ENCODE results near the gene FOXM1. TPM values are rescaled to one million over a fixed set of nuclear protein-coding genes. Genes with fewer than 3 reads are reported as not detected.
"Not testable (repeated sequence)": the region's sequence is repeated elsewhere in the genome, so short reads cannot be mapped to it uniquely, and the experiment has no call there.

FOXM1 gene
- total RNA-seq, 2 experiments from 2014 or later = 102 to 109 TPM

DNA sequence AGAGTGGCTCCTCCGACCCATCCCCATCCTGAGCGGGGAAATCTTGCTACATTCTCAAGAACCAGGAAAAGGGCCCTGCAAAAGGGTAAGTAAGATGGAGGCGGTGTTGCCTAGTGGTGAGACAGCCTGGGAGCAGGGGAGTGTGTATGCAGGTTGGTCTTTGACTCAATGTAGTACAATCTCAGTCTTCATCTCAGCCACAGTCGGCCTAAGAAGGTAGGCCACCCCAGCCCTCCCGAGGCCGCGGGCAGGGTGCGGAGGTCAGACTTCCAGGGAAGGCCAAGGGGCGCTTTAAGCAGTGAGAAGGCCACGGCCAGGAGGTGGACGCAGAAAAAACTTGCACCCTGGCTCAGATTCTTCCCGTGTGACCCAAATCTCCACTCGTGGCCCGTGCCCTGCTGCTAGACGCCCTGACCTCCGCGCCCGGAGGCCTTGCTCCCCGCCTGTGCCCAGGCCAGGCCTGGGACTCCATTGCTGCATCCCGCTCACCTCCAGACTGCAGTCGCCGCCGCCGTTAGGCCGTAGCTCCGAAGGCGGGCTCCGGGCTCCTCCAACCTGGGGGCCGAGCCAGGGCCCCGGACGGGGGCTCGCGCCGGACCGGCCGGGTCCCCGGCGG lies 435 bp downstream of the FOXM1 start:
- Mint-ChIP-seq H3K27me3 (no peaks in the 10 kb centered on the region), H3K4me1 (peaks cover 55% of the 10 kb centered on the region), H3K36me3 (ENCODE audit: low read depth) (peaks cover 50% of the 10 kb centered on the region), H3K27ac (peak overlapping the region; percentile 83), H3K9me3 (no peaks in the 10 kb centered on the region), H3K4me3 (peak overlapping the region; percentile 83)
- DNase-seq = peak; percentile 54
- POLR2A ChIA-PET = interaction anchor here (0.7 to 5.4 kb wide), 14 partner anchors 8 to 244 kb away, joined by 3 to 99 read pairs (median 10); partner anchors contain the start of genes FKBP4, ITFG2, TEX52 and TULP3
- CTCF ChIA-PET = interaction anchor here (1.0 to 3.1 kb wide), 2 partner anchors 9 to 14 kb away, joined by 5 to 17 read pairs; partner anchors contain the start of gene TULP3

DNA sequence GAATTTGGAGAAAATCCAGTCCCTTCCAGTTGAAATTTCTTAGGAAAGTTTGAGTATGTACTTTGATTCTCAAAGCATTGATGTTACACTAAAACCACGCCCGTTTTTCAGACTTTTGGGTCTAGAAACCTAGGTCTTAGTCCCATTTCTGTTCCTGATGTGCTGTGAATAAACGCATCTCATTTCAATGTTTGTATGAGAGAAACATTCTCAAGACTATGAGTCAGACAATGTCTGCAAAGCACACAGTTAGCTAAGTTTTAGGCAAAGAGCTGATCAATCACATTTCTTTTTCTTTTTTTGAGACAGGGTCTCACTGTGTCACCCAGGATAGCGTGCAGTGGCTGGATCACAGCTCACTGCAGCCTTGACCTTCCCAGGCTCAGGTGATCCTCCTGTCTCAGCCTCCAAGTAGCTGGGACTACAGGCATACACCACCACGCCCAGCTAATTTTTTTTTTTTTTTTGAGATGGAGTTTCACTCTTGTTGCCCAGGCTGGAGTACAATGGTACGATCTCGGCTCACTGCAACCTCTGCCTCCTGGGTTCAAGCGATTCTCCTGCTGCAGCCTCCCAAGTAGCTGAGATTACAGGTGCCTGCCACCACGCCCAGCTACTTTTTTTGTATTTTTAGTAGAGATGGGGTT lies 7.9 kb downstream of the FOXM1 start:
- ChIA-PET CTCF (interaction anchor here (0.7 to 0.9 kb wide), 2 partner anchors 9 to 16 kb away, joined by 3 to 4 read pairs; no protein-coding TSS in a partner anchor), POLR2A (interaction anchor here (2.9 kb wide), 1 partner anchor 9 kb away, joined by 37 read pairs; the partner anchor contains the start of genes FOXM1 and RHNO1)
- H3K4me3 Mint-ChIP-seq, DNase-seq, H3K9me3 Mint-ChIP-seq, H3K27me3 Mint-ChIP-seq: not testable (repeated sequence)
- Mint-ChIP-seq H3K4me1 (peaks cover 39% of the 10 kb centered on the region), H3K27ac (peak overlapping the region; percentile 81), H3K36me3 (ENCODE audit: low read depth) (peaks cover 64% of the 10 kb centered on the region)

DNA sequence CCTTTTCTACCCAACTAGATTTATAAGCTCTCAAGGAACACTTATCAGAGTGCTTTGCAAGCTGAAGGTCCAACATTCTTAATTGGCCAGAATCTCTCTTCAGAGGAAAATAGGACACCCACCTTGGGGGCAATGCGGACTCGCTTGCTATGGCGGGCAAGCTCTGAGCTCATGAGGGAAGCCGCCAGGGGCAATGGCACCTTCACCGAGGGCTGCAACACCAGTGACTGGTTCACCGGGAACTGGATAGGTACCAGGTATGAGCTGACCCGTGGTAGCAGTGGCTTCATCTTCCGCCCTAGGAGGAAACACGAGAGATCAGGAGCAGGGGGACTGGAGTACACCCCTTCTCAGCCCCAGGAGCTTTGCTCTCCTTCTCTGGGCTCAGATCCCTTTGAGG lies 12.8 kb downstream of the FOXM1 start:
- ChIA-PET CTCF (interaction anchor here (1.7 to 3.2 kb wide), 2 partner anchors 10 kb away, joined by 6 to 14 read pairs; no protein-coding TSS in a partner anchor), POLR2A (interaction anchor here (0.8 to 1.9 kb wide), 5 partner anchors 10 to 52 kb away, joined by 3 to 7 read pairs (median 3); partner anchors contain the start of genes FOXM1, ITFG2 and RHNO1)
- Mint-ChIP-seq H3K27ac (no peak overlapping the region), H3K36me3 (ENCODE audit: low read depth) (peaks cover 74% of the 10 kb centered on the region), H3K4me1 (peaks cover 17% of the 10 kb centered on the region), H3K27me3 (no peaks in the 10 kb centered on the region), H3K4me3 (no peak overlapping the region), H3K9me3 (no peaks in the 10 kb centered on the region)
- DNase-seq = no peak

DNA sequence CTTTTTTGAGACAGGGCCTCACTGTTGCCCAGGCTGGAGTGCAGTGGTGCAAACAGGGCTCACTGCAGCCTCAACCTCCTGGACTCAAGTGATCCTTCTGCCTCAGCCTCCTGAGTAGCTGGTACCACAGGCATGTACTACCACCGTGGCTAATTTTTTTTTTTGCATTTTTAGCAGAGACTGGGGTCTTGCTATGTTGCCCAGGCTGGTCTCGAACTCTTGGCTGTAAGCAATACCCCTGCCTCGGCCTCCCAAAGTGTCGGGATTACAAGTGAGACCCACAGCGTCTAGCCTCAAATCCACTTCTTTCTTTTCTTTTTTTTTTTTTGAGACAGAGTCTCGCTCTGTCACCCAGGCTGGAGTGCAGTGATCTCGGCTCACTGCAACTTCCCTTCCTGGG lies 13.6 kb downstream of the FOXM1 start:
- CTCF ChIA-PET = interaction anchor here (1.7 to 3.2 kb wide), 2 partner anchors 9 to 11 kb away, joined by 6 to 14 read pairs; no protein-coding TSS in a partner anchor
- POLR2A ChIA-PET = interaction anchor here (0.6 to 1.9 kb wide), 5 partner anchors 14 to 1172 kb away, joined by 3 to 7 read pairs (median 3); partner anchors contain the start of genes FOXM1, ITFG2 and RHNO1
- not testable (repeated sequence) for DNase-seq, H3K27ac Mint-ChIP-seq, H3K9me3 Mint-ChIP-seq, H3K4me1 Mint-ChIP-seq, H3K4me3 Mint-ChIP-seq, H3K27me3 Mint-ChIP-seq
- peaks cover 73% of the 10 kb centered on the region for H3K36me3 Mint-ChIP-seq (ENCODE audit: low read depth)

DNA sequence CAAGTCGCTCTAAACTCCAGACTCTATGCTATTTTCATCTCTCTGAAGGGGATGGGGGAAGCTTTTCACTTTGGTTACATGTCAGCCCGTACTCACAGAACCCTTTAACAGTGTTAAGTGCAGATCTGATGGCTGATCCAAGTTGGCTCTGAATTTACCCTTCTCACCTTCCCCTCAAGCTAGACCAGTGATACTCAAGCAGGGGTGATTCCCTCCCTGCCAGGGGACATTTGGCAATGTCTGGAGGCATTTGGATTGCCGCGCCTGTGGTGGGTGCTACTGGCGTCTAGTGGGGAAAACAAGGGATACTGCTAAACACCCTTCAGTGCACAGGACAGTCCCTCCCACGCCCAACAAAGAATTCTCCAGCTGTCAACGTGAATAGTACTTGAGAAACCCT lies 14.1 kb downstream of the FOXM1 start:
- no peak for DNase-seq
- Mint-ChIP-seq H3K36me3 (ENCODE audit: low read depth) (peaks cover 73% of the 10 kb centered on the region), H3K4me3 (no peak overlapping the region), H3K4me1 (peaks cover 5% of the 10 kb centered on the region), H3K27me3 (no peaks in the 10 kb centered on the region), H3K27ac (no peak overlapping the region), H3K9me3 (no peaks in the 10 kb centered on the region)
- ChIA-PET POLR2A (interaction anchor here (0.5 to 1.9 kb wide), 4 partner anchors 13 to 1171 kb away, joined by 3 to 7 read pairs (median 3); partner anchors contain the start of genes FOXM1 and RHNO1), CTCF (interaction anchor here (0.7 to 3.2 kb wide), 2 partner anchors 9 to 49 kb away, joined by 3 to 14 read pairs; no protein-coding TSS in a partner anchor)

DNA sequence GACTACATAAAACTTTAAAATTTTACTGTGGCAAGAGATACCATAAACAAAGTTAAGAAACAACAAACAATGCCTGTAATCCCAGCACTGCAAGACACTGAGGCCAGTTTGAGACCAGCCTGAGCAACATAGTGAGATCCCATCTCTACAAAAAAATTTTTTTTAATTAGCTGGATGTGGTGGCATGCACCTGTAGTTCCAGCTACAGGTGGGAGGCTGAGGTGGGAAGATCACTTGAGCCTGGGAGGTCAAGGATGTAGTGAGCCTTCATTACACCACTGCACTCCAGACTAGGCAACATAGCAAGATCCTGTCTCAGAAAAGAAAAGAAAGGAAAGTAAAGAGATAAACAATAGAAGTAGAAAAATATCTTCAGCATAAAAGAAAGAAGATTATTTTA lies 16.8 kb downstream of the FOXM1 start:
- ChIA-PET CTCF (no interaction called here), POLR2A (interaction anchor here (0.7 kb wide), 1 partner anchor 375 kb away, joined by 3 read pairs; no protein-coding TSS in a partner anchor)
- no peak overlapping the region for H3K27ac Mint-ChIP-seq
- H3K27me3 Mint-ChIP-seq = no peaks in the 10 kb centered on the region
- no peaks in the 10 kb centered on the region for H3K9me3 Mint-ChIP-seq
- peaks cover 58% of the 10 kb centered on the region for H3K36me3 Mint-ChIP-seq (ENCODE audit: low read depth)
- no peak overlapping the region for H3K4me3 Mint-ChIP-seq
- no peaks in the 10 kb centered on the region for H3K4me1 Mint-ChIP-seq
- DNase-seq = no peak

DNA sequence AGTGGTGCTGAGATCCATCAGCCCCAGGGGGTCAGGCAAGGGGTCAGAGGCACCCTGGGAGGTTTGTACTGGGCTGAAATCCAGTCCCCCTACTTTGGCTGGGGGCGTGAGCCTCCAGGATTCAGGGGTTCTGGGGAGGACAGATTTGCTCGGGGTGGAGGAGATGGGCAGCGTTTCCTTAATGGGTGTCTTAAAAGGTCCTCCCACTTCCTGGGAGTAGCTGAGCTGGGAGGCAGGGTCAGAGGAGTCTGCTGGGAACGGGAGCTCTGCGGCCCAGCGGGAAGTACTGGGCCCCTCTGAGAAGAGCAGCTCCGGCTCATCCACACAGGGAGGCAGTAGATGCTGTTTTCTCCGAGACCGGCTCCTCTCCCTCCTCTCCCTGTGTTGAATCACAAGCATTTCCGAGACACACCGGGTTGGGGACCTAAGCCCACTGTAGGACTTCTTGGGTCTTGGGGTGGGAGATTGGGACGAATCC lies 18.0 kb downstream of the FOXM1 start:
- POLR2A ChIA-PET = interaction anchor here (3.0 kb wide), 1 partner anchor 18 kb away, joined by 10 read pairs; the partner anchor contains the start of genes FOXM1 and RHNO1
- H3K4me1 Mint-ChIP-seq = no peaks in the 10 kb centered on the region
- H3K4me3 Mint-ChIP-seq = no peak overlapping the region
- no peaks in the 10 kb centered on the region for H3K27me3 Mint-ChIP-seq
- peaks cover 46% of the 10 kb centered on the region for H3K36me3 Mint-ChIP-seq (ENCODE audit: low read depth)
- DNase-seq = no peak
- CTCF ChIA-PET = interaction anchor here (0.9 kb wide), 1 partner anchor 13 kb away, joined by 3 read pairs; no protein-coding TSS in a partner anchor
- H3K27ac Mint-ChIP-seq = no peak overlapping the region
- no peaks in the 10 kb centered on the region for H3K9me3 Mint-ChIP-seq

DNA sequence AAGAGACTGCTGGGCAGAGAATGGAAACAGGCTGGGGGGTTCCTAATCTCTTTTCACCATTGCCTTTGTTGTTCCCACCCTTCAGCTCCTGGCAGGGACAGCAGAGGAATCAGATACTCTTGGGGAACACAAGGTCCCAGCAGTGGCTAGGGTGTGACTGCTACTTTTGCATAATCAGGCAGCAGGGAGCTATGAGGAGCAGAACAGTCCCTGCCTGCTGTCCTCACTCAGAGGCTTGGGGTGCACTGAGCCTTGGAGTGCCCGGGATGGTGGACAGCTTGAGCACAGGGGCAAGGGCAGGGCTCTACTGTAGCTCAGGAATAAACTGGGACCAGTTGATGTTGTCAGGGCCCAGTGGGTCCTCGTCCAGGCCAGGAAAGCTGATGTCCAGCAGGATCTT lies 18.6 kb downstream of the FOXM1 start:
- Mint-ChIP-seq H3K36me3 (ENCODE audit: low read depth) (peaks cover 43% of the 10 kb centered on the region), H3K4me1 (no peaks in the 10 kb centered on the region), H3K9me3 (no peaks in the 10 kb centered on the region), H3K27me3 (no peaks in the 10 kb centered on the region), H3K4me3 (no peak overlapping the region), H3K27ac (no peak overlapping the region)
- CTCF ChIA-PET = interaction anchor here (0.7 to 1.5 kb wide), 3 partner anchors 12 to 20 kb away, joined by 3 to 4 read pairs (median 3); no protein-coding TSS in a partner anchor
- POLR2A ChIA-PET = interaction anchor here (3.0 kb wide), 1 partner anchor 19 kb away, joined by 10 read pairs; the partner anchor contains the start of genes FOXM1 and RHNO1
- DNase-seq = no peak

DNA sequence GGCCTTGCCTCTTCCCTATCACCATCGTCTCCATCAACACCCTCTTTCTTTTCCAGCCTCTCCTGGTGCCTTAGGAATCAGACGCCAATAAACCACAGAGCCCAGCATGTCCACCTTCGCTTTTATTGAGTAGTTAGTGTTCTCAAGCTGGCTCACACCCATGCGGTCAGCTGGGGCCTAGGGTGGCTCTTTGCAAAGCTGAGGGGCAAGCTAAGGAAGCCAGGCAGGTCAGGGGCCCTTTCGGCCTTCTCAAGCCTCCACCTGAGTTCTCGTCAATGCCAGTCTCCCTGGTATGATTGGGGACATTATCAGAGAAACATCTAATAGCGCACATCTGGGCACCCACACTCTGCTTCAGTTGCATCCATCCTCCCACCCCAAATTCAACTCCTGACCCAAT lies 19.4 kb downstream of the FOXM1 start:
- Mint-ChIP-seq H3K4me3 (no peak overlapping the region), H3K4me1 (no peaks in the 10 kb centered on the region), H3K27ac (no peak overlapping the region), H3K36me3 (ENCODE audit: low read depth) (peaks cover 37% of the 10 kb centered on the region), H3K27me3 (no peaks in the 10 kb centered on the region), H3K9me3 (no peaks in the 10 kb centered on the region)
- DNase-seq = no peak
- POLR2A ChIA-PET = interaction anchor here (1.0 to 3.0 kb wide), 4 partner anchors 10 to 166 kb away, joined by 3 to 10 read pairs (median 6); partner anchors contain the start of genes FOXM1 and RHNO1
- CTCF ChIA-PET = interaction anchor here (0.7 to 1.5 kb wide), 2 partner anchors 12 to 21 kb away, joined by 3 to 4 read pairs; no protein-coding TSS in a partner anchor

DNA sequence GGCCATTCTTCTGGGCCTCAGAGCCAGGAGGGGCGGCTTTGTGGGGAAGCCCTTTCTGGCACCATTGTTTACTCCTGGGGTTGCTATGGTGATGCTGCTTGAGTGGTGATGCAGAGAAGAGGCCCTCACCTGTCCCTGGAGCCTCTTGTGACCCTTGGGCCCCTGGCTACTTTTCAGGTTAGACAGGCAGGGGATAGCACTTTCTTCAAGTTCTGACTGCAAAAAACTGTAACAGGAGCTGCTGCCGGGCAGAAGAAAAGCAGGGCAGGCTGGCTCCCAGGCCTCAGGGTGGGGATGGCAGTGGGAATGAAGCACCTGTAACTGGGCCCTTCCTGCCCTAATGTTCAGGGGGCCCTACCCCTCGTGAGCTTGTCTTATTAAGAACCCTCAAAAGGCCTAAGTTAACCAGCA lies 19.9 kb downstream of the FOXM1 start, which contains the start of gene TEX52:
TEX52 (minus strand) TSS at position 19 of the 411 bp plus-strand sequence; CDS start at position 6, 13 bp downstream.
- Mint-ChIP-seq H3K27me3 (no peaks in the 10 kb centered on the region), H3K4me3 (no peak within 1 kb of the TSS), H3K36me3 (ENCODE audit: low read depth) (peaks cover 34% of the 10 kb centered on the region), H3K4me1 (no peaks in the 10 kb centered on the region), H3K9me3 (no peaks in the 10 kb centered on the region), H3K27ac (no peak within 1 kb of the TSS)
- ChIA-PET POLR2A (interaction anchor here (0.9 to 3.0 kb wide), 6 partner anchors 8 to 166 kb away, joined by 3 to 10 read pairs (median 4); partner anchors contain the start of genes FOXM1 and RHNO1), CTCF (interaction anchor here (1.5 kb wide), 1 partner anchor 21 kb away, joined by 4 read pairs; no protein-coding TSS in a partner anchor)
- no peak for DNase-seq

DNA sequence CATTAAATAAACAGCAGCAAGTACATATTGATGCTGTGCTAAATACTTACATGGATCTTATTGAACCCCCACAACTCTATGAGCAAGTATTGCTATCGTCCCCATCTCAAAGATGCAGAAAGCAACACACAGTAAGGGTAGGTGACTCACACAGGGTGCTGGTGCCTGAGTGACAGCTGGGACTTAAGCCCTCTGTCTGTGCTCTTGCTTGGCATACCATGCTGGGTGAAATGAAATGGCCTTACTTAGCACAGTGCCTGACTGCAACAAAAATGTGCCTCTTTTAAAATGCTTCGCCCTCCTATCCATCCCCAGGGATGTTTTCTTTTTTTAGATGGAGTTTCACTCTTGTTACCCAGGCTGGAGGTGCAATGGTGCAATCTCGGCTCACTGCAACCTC lies 20.9 kb downstream of the FOXM1 start:
- H3K27me3 Mint-ChIP-seq = no peaks in the 10 kb centered on the region
- ChIA-PET POLR2A (interaction anchor here (0.9 to 3.0 kb wide), 5 partner anchors 9 to 165 kb away, joined by 3 to 10 read pairs (median 4); partner anchors contain the start of genes FOXM1 and RHNO1), CTCF (no interaction called here)
- H3K4me3 Mint-ChIP-seq = no peak overlapping the region
- no peaks in the 10 kb centered on the region for H3K9me3 Mint-ChIP-seq
- no peaks in the 10 kb centered on the region for H3K4me1 Mint-ChIP-seq
- H3K27ac Mint-ChIP-seq = no peak overlapping the region
- no peak for DNase-seq
- H3K36me3 Mint-ChIP-seq (ENCODE audit: low read depth) = peaks cover 26% of the 10 kb centered on the region

DNA sequence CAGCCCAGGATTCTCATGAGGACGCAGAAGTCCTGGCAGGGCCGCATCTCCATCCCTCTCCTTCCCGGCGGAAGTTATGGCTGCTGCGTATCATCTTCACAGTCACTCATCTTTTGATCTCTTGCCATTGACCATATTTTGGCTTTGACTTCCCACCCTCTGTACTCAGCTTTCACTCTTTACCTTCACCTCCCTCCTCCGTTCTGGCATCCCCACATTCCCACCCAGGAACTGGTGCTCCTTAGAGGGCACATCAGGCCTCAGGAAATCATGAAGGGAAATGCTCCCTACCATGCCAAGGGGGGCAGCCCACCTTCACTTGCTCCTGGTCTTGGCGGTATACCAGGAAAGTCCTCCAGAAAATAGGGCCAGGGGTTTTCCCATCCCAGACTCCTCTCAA lies 21.4 kb downstream of the FOXM1 start:
- POLR2A ChIA-PET = interaction anchor here (1.3 kb wide), 1 partner anchor 9 kb away, joined by 3 read pairs; no protein-coding TSS in a partner anchor
- Mint-ChIP-seq H3K27me3 (no peaks in the 10 kb centered on the region), H3K4me3 (no peak overlapping the region), H3K4me1 (no peaks in the 10 kb centered on the region), H3K9me3 (no peaks in the 10 kb centered on the region), H3K36me3 (ENCODE audit: low read depth) (peaks cover 25% of the 10 kb centered on the region), H3K27ac (no peak overlapping the region)
- no peak for DNase-seq
- CTCF ChIA-PET = no interaction called here
